BE2C (cell line): ENCODE data around the gene SARDH.
A peak's percentile ranks its signal among the peaks of the same experiment; 100 is the strongest.

ENCODE experiments used
- DNase-seq: peaks from one replicate; pipeline ENCODE4 v3.0.0-alpha.2; 2020
- H3K27me3 ChIP-seq: fragments of 250-450 bp; sonication (Bioruptor Pico); 2 replicates; pipeline ENCODE4 v1.5.1; 2020; ENCODE audit warnings: mild to moderate bottlenecking
- H3K36me3 ChIP-seq: fragments of 250-450 bp; sonication (Bioruptor Pico); 2 replicates; pipeline ENCODE4 v1.5.1; 2020; ENCODE audit warnings: mild to moderate bottlenecking
- H3K4me1 ChIP-seq: fragments of 250-450 bp; sonication (Bioruptor Pico); 2 replicates; pipeline ENCODE4 v1.5.1; 2020
- H3K4me3 ChIP-seq: 2 replicates; pipeline ENCODE4 v1.5.1; 2011; ENCODE audit warnings: low read depth, low read length
- H3K9me3 ChIP-seq: fragments of 250-450 bp; sonication (Bioruptor Pico); 2 replicates; pipeline ENCODE4 v1.5.1; 2020
- TF ChIP-seq, protein P1 (sequence below): IDR thresholded peaks from 2 replicates; pipeline ENCODE4 v1.5.1; 2012; ENCODE audit warnings: mild to moderate bottlenecking, low read depth, low read length

SARDH gene

DNA sequence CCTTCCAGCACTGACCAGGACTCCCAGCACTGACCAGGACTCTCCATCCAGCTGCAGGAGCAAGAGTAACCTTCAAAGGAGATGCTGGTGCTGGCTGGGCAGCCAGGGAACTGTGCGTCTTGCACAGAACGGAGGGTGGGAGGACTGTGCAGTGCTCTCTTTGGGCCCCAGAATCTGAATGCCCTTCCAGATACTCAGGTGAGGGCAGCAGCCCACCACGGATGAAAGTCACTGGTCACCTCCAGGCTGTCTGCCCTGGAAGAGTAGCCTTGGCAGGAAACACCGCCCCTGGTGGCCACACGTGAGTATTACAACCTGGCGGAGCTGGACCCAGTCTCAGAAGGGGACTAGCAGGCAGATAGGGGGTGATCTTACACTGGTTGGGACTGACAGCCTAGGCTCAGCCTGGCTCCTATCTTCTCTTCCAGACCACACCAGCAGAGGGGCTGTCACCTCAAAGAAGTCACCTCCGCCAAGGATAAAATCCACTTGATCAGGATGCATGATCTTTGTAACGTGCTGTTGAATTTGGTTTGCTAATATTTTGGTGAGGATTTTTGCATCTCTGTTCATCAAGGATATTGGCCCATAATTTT, 4.8 kb upstream of the SARDH start:
- H3K4me1 ChIP-seq: peaks cover 6% of the 10 kb centered on the region
- no peaks in the 10 kb centered on the region for H3K27me3 ChIP-seq
- no peaks in the 10 kb centered on the region for H3K9me3 ChIP-seq
- peak; percentile 87 for DNase-seq
- H3K36me3 ChIP-seq: no peaks in the 10 kb centered on the region
- TF ChIP-seq, protein P1, sequence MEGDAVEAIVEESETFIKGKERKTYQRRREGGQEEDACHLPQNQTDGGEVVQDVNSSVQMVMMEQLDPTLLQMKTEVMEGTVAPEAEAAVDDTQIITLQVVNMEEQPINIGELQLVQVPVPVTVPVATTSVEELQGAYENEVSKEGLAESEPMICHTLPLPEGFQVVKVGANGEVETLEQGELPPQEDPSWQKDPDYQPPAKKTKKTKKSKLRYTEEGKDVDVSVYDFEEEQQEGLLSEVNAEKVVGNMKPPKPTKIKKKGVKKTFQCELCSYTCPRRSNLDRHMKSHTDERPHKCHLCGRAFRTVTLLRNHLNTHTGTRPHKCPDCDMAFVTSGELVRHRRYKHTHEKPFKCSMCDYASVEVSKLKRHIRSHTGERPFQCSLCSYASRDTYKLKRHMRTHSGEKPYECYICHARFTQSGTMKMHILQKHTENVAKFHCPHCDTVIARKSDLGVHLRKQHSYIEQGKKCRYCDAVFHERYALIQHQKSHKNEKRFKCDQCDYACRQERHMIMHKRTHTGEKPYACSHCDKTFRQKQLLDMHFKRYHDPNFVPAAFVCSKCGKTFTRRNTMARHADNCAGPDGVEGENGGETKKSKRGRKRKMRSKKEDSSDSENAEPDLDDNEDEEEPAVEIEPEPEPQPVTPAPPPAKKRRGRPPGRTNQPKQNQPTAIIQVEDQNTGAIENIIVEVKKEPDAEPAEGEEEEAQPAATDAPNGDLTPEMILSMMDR: peak; percentile 100
- no peak overlapping the region for H3K4me3 ChIP-seq

DNA sequence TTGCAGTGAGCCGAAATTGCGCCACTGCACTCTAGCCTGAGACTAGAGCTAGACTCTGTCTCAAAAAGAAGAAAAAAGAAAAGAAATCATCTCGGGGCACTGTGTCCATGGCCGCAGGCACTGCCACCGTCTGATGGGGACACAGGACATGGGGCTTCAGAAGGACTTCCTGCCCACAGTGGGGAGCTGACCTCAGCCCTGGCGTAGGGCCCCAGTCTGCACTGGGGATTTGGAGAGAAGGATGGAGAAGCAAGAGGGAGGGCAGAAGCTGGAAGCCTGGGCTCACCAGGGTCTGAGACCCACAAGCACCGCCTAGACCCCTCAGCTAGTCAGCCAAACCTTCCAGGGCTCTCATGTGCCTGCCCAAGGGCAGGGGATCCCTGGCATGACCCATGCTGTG, 4.1 kb upstream of the SARDH start:
- Histone ChIP-seq H3K4me3 (no peak overlapping the region), H3K4me1 (peaks cover 11% of the 10 kb centered on the region), H3K36me3 (no peaks in the 10 kb centered on the region), H3K27me3 (no peaks in the 10 kb centered on the region), H3K9me3 (no peaks in the 10 kb centered on the region)
- DNase-seq: no peak
- TF ChIP-seq, protein P1: no peak

DNA sequence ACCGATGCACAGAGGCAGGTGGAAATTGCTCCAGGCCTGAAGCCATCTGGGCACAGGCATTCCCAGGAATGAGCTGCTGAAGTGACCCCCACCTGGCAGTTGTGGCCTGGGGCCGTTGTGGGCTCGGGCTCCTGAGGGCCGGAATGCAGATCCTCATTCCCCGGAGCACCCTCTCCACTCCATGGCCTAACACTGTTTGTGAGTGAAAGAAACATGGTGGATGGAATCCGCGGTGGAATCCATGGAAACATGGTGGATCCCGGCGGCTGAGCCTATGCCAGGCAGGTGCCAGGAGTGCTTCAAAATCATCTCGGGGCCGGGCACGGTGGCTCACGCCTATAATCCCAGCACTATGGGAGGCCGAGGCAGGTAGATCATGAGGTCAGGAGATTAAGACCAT, 3.6 kb upstream of the SARDH start:
- Histone ChIP-seq H3K9me3 (no peaks in the 10 kb centered on the region), H3K36me3 (no peaks in the 10 kb centered on the region), H3K27me3 (no peaks in the 10 kb centered on the region), H3K4me3 (no peak overlapping the region), H3K4me1 (peaks cover 15% of the 10 kb centered on the region)
- TF ChIP-seq, protein P1: no peak
- no peak for DNase-seq

DNA sequence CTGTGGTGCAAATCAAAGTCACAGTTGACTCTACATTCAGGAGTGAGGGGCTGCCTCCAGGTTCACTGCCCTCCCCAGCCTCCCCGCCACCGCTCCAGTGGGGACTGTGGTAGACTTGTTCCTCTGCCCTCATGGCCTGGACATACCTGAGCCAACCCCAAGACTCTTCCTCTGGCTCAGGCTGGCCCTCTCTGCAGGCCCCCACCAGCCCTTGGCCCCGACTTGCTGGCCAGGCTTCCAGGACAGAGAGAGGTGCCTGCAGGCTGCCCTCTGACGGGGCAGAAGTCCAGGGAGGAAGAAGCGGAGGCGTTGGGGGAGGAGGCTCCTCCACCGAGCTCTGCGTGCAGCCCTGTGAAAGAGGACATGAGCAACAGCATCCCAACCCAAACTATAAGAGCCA, 2.8 kb upstream of the SARDH start:
- no peaks in the 10 kb centered on the region for H3K36me3 ChIP-seq
- H3K4me3 ChIP-seq: no peak overlapping the region
- H3K4me1 ChIP-seq: peaks cover 15% of the 10 kb centered on the region
- no peaks in the 10 kb centered on the region for H3K27me3 ChIP-seq
- H3K9me3 ChIP-seq: no peaks in the 10 kb centered on the region
- TF ChIP-seq, protein P1: no peak
- DNase-seq: no peak

DNA sequence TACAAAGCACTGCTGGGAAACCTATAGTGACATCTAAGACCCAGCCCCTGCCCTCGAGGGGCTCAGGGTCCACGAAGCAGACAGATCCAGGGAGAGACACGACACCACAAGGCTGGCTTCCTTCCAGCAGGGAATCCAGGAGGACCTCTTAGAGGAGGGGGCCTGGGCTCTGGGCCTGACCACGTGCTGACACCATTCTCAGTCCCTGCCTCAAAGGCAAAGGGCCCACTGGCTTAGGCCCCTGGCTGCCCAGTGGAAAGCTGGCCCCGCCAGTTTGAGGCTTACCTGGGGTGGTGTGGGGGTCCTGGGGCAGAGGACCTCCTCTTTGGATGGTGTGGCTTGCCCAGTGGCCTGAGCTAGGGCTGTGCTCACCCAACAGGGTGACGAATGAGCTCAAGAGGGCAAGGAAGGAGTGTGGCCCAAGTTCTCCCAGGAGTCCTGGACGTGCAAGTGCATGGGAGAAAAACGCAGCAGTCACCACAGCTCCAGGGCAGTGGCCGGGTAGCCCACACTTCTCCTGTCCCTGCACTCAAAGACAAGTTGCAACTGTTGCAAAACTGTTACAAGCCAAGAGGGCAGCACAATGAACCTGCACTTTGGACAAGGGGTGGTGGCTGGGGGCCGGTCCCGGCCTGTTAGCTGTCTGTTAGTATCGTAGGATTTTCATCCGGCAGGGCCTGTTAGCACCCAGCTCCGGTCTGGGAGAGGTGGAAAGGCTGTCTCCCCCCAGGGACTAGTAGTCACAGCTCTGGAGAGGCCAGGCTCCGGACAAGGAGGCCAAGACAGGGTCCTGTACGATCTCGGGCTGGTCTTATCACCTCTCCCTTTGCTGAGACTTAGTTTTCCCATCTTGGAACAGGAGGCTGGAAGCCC, 1.5 kb upstream of the SARDH start:
- no peak overlapping the region for H3K4me3 ChIP-seq
- peaks cover 15% of the 10 kb centered on the region for H3K4me1 ChIP-seq
- no peaks in the 10 kb centered on the region for H3K36me3 ChIP-seq
- H3K27me3 ChIP-seq: no peaks in the 10 kb centered on the region
- no peak for DNase-seq
- TF ChIP-seq, protein P1: no peak
- no peaks in the 10 kb centered on the region for H3K9me3 ChIP-seq

DNA sequence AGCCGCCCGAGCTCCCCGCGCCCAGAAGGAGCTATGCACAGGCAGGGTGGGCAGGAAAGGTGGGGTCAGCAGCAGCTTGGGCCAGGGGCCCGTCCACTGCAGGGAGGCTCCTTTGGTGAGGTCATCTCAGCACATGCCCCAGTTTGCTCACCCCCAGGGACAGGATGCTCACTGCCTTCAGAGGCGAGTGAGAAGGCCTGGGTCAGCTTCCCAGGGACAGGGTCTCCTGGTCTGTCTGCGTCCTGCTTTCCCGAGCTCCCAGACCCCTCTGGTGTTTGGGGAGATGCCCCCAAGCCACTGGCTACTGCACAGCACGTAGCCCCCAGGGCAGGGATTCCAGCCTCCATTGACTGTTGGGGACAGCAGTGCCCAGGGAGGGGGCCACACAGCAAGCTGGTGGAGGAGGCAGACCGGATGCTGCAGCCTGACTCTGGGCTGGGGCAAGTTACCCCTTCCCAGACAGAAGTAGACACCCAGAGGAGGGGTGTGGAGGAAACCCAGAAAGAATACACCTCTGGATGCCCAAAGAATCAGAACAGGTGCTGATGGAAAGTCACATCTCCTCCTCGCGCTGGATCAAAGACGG, 581 bp upstream of the SARDH start:
- Histone ChIP-seq H3K4me3 (no peak overlapping the region), H3K36me3 (no peaks in the 10 kb centered on the region)
- DNase-seq: no peak

More for the DNA sequence above, 581 bp upstream of the SARDH start:
- no peaks in the 10 kb centered on the region for H3K27me3 ChIP-seq
- peaks cover 15% of the 10 kb centered on the region for H3K4me1 ChIP-seq
- TF ChIP-seq, protein P1: no peak
- H3K9me3 ChIP-seq: no peaks in the 10 kb centered on the region
